DOHH2 (cell line): Measurements from ENCODE around the gene HIVEP3.

ENCODE experiments used
- H3F3A ChIP-seq: fragments of 200-600 bp; sonication (generic), shearing (Covaris generic); 2 replicates; pipeline ENCODE4 v1.6.0; 2016; ENCODE audit warnings: antibody characterized with exemption, mild to moderate bottlenecking; ENCODE audit not compliant: control insufficient read depth, insufficient read depth
- H3K27ac ChIP-seq: fragments of 200-600 bp; sonication (generic); 2 replicates; pipeline ENCODE4 v1.5.1; 2014; ENCODE audit warnings: low read depth, mild to moderate bottlenecking, low read length, moderate library complexity
- H3K27me3 ChIP-seq: fragments of 200-600 bp; sonication (generic); 2 replicates; pipeline ENCODE4 v1.6.1; 2014; ENCODE audit warnings: mild to moderate bottlenecking, low read length, mixed read lengths; ENCODE audit not compliant: control insufficient read depth
- H3K36me3 ChIP-seq: fragments of 200-600 bp; sonication (generic); 2 replicates; pipeline ENCODE4 v1.6.1; 2014; ENCODE audit warnings: mild to moderate bottlenecking, low read length, moderate library complexity, mixed read lengths; ENCODE audit not compliant: control insufficient read depth
- H3K4me1 ChIP-seq: fragments of 200-600 bp; sonication (generic); 2 replicates; pipeline ENCODE4 v1.6.1; 2014; ENCODE audit warnings: mild to moderate bottlenecking, low read length, mixed read lengths; ENCODE audit not compliant: control insufficient read depth
- H3K4me2 ChIP-seq: fragments of 200-600 bp; sonication (generic); 2 replicates; pipeline ENCODE4 v1.6.0; 2014; ENCODE audit warnings: mild to moderate bottlenecking, low read length, moderate library complexity
- H3K4me3 ChIP-seq: fragments of 200-600 bp; sonication (generic); 2 replicates; pipeline ENCODE4 v1.5.1; 2014; ENCODE audit warnings: mild to moderate bottlenecking, low read length, mixed read lengths
- H3K79me2 ChIP-seq: fragments of 200-600 bp; sonication (generic); 2 replicates; pipeline ENCODE4 v1.6.1; 2014; ENCODE audit warnings: mild to moderate bottlenecking, low read length, mixed read lengths; ENCODE audit not compliant: control insufficient read depth
- H3K9me2 ChIP-seq: fragments of 200-600 bp; sonication (generic); replicated peaks from 2 replicates; pipeline ENCODE4 v1.6.1; 2014; ENCODE audit warnings: mild to moderate bottlenecking, low read length, mixed read lengths; ENCODE audit not compliant: control insufficient read depth
- H3K9me3 ChIP-seq: fragments of 200-600 bp; sonication (generic); 2 replicates; pipeline ENCODE4 v1.6.1; 2014; ENCODE audit warnings: antibody characterized with exemption, low read length, mixed read lengths; ENCODE audit not compliant: control insufficient read depth, insufficient read depth
- H4K20me1 ChIP-seq: fragments of 200-600 bp; sonication (generic); 2 replicates; pipeline ENCODE4 v1.6.0; 2014; ENCODE audit warnings: low read depth, mild to moderate bottlenecking, antibody characterized with exemption, low read length, moderate library complexity; ENCODE audit not compliant: control insufficient read depth, insufficient read depth
- CTCF ChIP-seq: fragments of 200-600 bp; sonication (generic); IDR thresholded peaks from one replicate; pipeline ENCODE4 v1.5.1; 2014; ENCODE audit warnings: antibody characterized with exemption, mild to moderate bottlenecking, low read depth, low read length; ENCODE audit not compliant: poor library complexity, severe bottlenecking
- EZH2phosphoT487 ChIP-seq: fragments of 200-600 bp; sonication (generic); IDR thresholded peaks from 2 replicates; pipeline ENCODE4 v1.6.1; 2017; ENCODE audit warnings: borderline replicate concordance, mild to moderate bottlenecking, antibody characterized with exemption, low read length, moderate library complexity, mixed read lengths

HIVEP3 gene

DNA sequence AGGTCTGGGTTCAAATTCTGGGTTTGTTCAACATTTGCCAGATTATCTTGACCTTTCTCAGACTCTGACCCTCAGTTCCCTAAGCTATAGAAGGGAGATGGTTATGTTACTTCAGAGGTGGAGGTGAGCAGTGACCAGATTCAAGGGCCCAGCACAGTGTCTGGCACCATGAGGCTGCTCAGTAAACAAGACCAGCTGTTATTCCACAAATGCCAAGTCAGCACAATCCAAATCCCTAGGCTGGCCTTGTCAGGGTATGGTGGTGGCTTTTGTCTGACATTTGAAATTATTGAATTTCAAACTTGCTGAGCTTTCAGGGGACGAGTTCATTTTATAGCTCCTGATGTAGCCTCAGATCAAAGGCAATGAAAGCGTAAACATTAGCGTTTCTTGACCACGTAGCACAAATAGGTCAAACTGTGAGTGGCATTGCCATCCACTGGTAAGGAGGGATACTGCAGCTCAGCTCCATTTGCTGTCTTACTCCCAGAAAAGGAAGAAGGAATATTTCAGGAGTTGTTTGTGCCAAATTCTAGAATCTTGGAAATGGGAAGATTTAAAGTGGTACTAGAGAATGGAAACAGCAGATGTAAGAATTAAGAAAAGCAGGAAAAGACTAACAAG, 339.9 kb downstream of the HIVEP3 start:
- TF ChIP-seq EZH2phosphoT487 (no peak), CTCF (peak; percentile 33)
- Histone ChIP-seq H3K9me2 (no peaks in the 10 kb centered on the region), H3K4me3 (no peak overlapping the region), H3K36me3 (no peaks in the 10 kb centered on the region), H3K27ac (no peak overlapping the region), H3K27me3 (no peaks in the 10 kb centered on the region), H3F3A (no peaks in the 10 kb centered on the region), H3K4me1 (no peaks in the 10 kb centered on the region), H4K20me1 (no peaks in the 10 kb centered on the region), H3K79me2 (no peaks in the 10 kb centered on the region), H3K4me2 (no peak overlapping the region), H3K9me3 (no peaks in the 10 kb centered on the region)

DNA sequence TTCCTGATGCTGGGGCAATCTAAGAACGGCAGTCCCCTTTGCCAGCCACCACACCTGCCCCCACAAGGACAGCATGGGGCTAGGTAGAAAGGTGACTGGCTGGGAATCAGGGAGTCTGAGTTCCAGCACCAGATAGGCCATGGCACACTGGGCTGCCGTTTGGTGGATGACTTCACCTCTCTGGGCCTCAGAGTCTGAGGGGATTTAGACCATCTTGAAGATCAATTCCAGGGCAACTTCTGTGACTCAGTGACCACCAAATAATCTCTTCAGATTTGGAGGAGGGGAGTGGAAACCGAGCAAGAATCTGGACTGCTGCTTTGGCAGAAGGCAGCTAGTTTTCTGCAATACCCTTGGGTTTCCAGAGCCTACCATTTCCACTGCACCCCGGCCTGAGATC, 342.1 kb downstream of the HIVEP3 start:
- Histone ChIP-seq H3K36me3 (no peaks in the 10 kb centered on the region), H3K4me2 (no peak overlapping the region), H3F3A (no peaks in the 10 kb centered on the region), H4K20me1 (no peaks in the 10 kb centered on the region), H3K27me3 (no peaks in the 10 kb centered on the region; the same call in 1 of the 2 replicates), H3K79me2 (no peaks in the 10 kb centered on the region), H3K27ac (no peak overlapping the region), H3K9me2 (no peaks in the 10 kb centered on the region), H3K9me3 (no peaks in the 10 kb centered on the region), H3K4me1 (no peaks in the 10 kb centered on the region), H3K4me3 (no peak overlapping the region)
- no peak for TF ChIP-seq EZH2phosphoT487
- no peak for TF ChIP-seq CTCF

- Histone ChIP-seq H3K79me2 (no peaks in the 10 kb centered on the region), H3F3A (no peaks in the 10 kb centered on the region), H4K20me1 (no peaks in the 10 kb centered on the region), H3K9me2 (no peaks in the 10 kb centered on the region), H3K4me1 (no peaks in the 10 kb centered on the region), H3K36me3 (no peaks in the 10 kb centered on the region), H3K9me3 (no peaks in the 10 kb centered on the region), H3K4me3 (no peak overlapping the region), H3K4me2 (no peak overlapping the region), H3K27ac (no peak overlapping the region), H3K27me3 (no peaks in the 10 kb centered on the region; the same call in 1 of the 2 replicates)
- TF ChIP-seq EZH2phosphoT487 (no peak), CTCF (no peak)
These were observed 342.5 kb downstream of the HIVEP3 start for GRCh38 chr1:41576206-41576605.
